Measurements from ENCODE around the gene C15orf40.
A peak's percentile ranks its signal among the peaks of the same experiment; 100 is the strongest.

Gene C15orf40

GRCh38 chr15:82993144-82993543 lies 18.3 kb downstream of the C15orf40 start:
- DNase-seq (ENCODE audit: low spot score) = no peak

DNA sequence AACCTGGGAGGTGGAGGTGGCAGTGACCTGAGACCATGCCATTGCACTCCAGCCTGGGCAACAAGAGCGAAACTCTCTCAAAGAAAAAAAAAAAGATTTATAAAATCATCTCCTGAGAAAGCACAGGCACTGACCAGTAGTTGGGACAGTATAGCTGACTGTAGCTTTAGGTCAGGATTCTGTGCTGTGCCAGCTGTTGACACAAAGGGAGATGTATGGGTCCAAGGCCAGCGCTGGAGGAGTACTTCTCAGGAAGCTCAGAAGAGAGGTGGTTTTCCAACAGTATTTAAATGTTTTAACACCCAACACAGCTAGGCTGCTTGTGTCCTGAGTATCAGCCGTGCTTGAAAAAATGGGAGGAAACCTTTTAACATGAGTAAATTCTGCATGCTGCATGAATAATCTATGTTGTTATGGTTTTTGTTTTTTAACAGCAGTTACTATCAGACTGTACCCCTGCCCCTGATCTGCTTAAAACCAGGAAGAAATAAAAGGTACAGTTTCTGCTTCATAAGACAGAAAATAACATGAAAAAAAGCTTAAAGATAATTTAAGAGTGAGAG lies 18.9 kb downstream of the C15orf40 start:
- DNase-seq (ENCODE audit: low spot score) = no peak

GRCh38 chr15:82986442-82986780 lies 25.0 kb downstream of the C15orf40 start:
- DNase-seq (ENCODE audit: low spot score) = no peak

GRCh38 chr15:82985688-82986441 lies 25.6 kb downstream of the C15orf40 start, which contains the start of gene RAMAC:
Gene RAMAC, plus strand, starts transcription at chr15:82986210. Its CDS starts 2,809 bp downstream, at chr15:82989019.
- DNase-seq (ENCODE audit: low spot score) = peak; percentile 92

GRCh38 chr15:82980981-82981380 lies 30.5 kb downstream of the C15orf40 start:
- DNase-seq (ENCODE audit: low spot score) = no peak

GRCh38 chr15:82979726-82980125 lies 31.7 kb downstream of the C15orf40 start:
- DNase-seq (ENCODE audit: low spot score) = no peak

DNA sequence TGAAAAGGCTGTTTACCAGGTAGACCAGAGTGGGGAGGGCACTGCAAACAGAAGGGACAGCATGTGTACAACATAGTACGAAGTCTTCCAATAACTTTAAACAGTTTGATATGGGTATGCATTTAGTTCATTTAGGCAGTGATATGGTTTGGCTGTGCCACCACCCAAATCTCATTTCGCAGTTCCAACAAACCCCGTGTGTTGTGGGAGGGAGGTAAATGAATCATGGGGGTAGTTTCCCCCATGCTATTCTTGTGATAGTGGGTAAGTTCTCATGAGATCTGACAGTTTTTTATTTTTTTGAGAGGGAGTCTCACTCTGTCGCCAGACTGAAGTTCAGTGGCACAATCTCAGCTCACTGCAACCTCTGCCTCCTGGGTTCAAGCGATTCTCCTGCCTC lies 33.0 kb downstream of the C15orf40 start:
- no peak for DNase-seq (ENCODE audit: low spot score)

- no peak for DNase-seq (ENCODE audit: low spot score)
Observed at GRCh38 chr15:82977076-82977475, 34.4 kb downstream of the C15orf40 start.

- no peak for DNase-seq (ENCODE audit: low spot score)
Observed at GRCh38 chr15:82972990-82973389, 38.4 kb downstream of the C15orf40 start.

- DNase-seq (ENCODE audit: low spot score) = no peak
Observed at GRCh38 chr15:82971218-82971984, 40.0 kb downstream of the C15orf40 start.

GRCh38 chr15:82970696-82971095 lies 40.7 kb downstream of the C15orf40 start:
- no peak for DNase-seq (ENCODE audit: low spot score)

DNA sequence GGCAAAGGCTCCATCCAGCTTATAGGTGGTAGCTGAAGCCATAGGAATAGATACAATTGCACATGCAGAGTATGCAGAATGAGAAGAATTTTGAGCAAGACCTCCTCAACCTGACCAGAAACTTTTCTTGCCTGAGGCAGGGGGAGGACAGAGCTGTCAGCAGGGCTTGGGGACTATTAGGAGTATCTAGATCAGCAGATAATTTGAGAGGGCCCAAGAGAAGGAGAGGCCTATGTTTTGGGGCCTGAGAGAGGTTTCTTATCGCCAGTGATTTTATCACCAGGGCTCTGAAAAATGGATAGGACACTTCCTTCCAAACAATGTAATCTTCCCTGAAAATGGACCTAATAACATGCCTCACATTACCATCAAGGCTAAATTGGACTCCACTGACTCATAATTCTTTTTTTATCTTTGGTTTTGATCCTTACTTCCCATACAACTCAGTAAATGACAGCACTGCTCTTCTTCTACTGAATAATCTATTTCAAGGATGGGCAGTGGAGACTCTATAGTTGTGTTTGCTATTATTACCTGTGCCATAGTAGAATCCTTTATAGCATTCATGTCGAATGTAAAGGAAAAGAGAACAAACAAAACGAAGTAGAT lies 41.3 kb downstream of the C15orf40 start:
- DNase-seq (ENCODE audit: low spot score) = no peak

DNA sequence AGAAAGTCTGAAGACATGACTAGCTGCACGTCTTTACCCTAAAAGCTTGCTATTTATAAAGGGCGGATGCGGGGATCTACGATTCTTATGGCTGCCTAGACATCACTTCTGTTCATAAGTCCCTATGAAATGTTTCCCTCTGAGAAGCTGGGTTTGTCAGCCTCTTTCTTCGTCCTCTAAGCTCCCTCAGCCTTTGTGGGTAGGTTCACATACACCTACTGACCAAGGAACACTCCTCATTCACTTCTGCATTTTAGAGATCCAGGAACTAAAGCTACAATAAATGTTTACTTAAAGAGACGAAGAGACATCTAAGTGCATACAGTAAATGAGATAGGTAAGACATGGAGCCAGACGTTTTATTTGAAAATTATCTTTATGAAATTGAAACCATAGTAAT lies 42.1 kb downstream of the C15orf40 start:
- no peak for DNase-seq (ENCODE audit: low spot score)

GRCh38 chr15:82968066-82968465 lies 43.4 kb downstream of the C15orf40 start:
- DNase-seq (ENCODE audit: low spot score) = no peak

DNA sequence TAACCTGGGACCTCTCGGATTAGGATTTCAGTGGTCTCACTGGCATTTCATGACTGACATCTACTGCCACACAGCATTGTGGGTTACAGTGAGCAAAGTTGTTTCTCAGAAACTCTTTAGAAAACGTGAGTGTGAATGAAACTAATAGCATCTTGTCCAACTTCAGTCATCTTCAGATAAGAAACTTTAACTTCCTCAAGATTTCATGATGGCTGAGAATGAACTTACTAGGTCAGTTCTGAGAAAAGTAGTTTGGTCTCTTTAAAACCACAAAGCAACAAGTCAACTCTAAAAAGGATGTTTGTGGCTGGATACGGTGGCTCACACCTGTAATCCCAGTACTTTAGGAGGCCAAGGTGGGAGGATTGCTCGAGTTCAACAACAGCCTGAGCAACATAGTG lies 44.8 kb downstream of the C15orf40 start:
- DNase-seq (ENCODE audit: low spot score) = no peak

DNA sequence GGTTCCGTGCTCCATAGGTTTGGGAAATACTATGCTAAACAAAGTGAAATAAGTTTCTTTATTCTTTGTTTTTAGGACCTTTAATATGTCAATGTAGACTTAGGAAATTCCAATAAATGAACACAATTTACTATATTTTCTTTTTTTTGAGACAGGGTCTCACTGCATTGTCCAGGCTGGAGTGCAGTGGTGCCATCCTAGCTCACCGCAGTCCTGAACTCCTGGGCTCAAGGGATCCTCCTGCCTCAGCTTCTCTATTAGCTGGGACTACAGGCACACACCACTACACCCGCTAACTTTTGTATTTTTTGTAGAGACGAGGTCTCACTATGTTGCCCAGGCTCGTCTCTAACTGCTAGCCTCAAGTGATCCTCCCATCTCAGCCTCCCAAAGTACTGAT lies 46.5 kb downstream of the C15orf40 start:
- DNase-seq (ENCODE audit: low spot score) = no peak

DNA sequence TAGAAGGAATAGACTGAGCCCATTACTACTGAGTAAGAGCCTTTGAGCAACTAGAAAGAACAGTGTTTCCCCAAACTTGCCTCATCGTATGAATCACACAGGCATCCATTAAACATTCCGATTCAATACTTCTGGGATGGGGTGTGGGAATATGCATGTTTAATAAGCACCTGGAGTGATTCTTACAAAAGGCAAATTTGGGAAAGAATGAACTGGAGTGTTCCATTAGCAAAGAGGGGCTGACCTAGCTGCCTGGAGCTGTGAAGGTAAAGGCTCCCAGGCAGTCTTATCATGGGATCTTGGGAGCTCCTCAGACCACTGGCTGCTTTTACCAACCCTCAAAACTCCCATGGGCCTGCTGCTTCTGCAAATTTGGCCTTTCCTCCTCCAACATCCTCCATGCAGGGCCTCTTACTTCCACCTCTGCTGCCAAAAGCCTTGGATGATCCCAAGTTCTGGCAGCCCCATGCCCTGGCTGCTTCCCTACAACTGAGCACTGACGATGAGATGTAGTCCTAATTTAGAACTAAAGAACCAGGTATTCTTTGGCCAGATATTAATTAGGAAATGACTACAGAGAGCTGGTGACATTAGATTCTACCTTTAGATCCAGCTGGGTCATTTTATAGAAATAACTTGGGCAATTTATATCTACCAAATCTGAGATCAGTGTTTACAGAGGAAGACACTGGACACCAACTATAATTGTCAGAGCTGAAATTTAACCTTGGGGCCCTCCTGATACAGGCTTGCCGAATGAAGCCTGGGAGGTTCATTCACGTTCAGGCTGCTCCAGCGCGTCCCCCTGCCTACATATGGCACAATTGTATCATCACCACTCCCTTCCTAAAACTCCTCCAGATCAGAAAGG lies 47.7 kb downstream of the C15orf40 start:
- DNase-seq (ENCODE audit: low spot score) = no peak

DNA sequence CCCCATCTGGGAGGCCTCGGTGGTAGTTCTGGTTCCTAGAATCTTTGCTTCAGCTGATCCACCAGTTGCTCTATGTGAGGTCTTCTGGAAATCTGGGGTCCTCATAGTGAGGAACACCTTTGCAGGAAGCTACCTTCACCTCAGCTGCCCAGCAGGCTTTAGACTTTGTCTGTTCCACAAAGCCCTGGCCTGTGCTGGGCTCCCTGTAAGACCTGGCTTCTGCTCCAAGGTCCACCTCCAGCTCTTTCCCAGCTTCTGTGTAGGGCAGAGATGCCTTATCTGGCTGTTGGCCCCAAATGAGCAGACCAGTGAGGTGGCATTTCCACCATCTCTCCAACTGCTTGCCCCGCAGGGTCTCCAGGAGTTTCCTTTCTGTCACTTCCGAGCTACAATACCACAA lies 50.7 kb downstream of the C15orf40 start:
- no peak for DNase-seq (ENCODE audit: low spot score)

GRCh38 chr15:82959423-82959822 lies 52.0 kb downstream of the C15orf40 start:
- no peak for DNase-seq (ENCODE audit: low spot score)

DNA sequence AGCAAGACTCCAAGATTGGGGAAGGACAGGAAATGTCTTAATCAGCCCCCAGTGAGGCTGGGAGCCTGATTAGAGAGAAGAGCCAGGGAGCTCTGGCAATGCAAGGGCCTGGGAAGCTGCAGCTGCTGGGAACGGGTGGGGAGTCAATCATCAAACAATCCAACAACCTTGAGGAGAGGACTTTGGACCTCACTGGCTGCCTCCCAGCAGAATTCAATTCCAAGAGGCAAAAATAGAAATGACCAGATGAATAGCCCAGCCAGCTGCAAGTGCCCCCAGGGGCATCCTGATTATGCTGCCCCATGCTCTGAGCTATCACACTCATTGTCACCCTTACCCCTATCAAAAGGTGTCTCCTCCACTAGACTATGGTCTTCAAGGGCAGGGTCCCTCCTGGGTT lies 52.8 kb downstream of the C15orf40 start:
- no peak for DNase-seq (ENCODE audit: low spot score)

DNA sequence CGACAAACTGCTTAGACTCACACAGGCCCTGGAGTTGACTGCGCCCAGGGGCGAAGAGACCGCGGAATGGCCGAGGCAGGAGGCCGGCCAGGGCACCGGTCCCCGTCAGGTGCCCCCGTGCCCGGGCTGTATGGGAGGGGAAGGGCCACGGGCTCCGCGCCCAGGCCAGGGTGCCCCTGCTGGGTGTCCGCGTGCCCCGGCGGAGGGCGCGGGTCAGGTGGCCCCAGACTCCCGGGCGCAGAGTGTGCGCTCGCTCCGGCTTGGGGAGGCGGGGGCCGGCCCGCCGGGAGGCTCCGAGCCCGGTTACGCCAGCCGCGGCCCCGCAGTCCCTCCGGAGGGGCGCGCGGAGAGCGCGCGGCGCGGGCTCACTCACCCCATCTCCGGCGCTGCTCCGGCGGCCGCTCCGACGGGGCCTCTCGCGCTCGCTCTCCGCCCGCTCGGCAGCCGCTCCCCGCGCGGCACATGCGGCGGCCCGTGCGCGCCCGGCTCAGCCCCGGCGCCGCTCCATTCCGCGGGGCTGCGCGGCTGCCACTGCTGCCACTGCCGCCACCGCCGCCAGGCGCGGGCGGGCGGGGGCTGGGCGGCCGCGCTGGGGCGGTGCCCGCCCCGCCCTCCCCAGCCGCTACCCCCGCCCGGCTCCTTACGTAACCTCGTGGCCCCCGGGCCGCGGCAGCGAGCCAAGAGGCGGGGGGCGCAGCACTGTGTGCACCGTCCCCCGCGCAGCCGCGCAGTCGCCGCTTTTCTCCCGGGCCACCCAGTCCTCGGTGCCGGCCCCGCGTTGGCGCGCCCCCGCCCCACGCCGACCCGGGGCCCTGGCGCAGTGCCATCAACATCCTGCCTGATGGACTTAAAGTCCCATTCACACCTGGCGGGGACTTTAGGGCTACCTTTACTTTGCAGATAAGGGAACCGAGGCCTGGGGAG lies 59.0 kb downstream of the C15orf40 start, which contains the start of gene HOMER2:
TSS of gene HOMER2 (minus strand) at position 563 of the 924 bp plus-strand sequence. CDS start at position 378, 185 bp downstream.
- DNase-seq (ENCODE audit: low spot score) = no peak
